NCI-H526 treated with DMSO at 0.1 percent for 48 hours (cell line): ENCODE data around the gene KCNA2.

Source experiments
- DNase-seq: peaks from one replicate; lab custom pipeline; 2025; lab: John Stamatoyannopoulos, UW

KCNA2 gene

GRCh38 chr1:110566836-110567235 lies 39.3 kb downstream of the KCNA2 start:
- no peak for DNase-seq

DNA sequence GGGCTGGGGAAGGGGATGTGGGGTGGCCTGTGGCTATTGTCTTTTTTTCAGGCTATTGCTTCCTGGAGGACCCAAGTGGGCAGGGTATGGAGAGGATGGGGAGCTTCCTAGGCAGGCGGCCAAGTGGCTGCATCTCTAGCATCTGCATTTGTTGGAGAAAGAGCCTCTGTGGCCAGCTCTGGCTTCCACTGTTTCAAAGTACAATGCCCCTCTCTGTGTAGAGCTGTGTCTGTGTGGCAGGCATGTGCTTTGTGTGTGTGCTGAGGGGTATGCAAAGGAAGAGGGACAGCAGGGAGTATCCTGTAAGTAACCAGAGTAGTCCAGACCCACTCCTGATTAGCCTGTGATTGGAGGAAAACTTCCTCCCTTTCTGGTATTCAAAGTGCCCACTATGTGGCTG lies 40.6 kb downstream of the KCNA2 start:
- no peak for DNase-seq

DNA sequence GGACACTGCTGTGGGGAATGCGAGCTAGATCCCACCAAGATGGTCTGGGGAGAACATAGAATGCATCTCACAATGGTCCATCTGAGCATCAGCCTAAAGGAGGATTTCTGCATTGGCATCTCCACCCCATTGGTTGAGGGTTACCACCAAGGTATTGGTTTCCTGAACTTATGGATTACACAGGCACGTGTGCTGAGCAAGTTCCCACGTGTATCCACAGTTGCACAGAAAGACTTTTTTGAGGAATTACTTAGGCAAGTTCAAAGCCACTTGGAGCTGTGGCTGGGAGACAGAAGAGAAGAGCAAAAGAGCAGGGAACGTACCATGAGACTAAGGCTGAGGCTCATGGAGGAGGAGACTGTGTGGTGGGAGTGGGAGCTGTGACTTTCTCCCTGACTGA lies 43.1 kb downstream of the KCNA2 start:
- no peak for DNase-seq

GRCh38 chr1:110561596-110561995 lies 44.6 kb downstream of the KCNA2 start:
- no peak for DNase-seq

DNA sequence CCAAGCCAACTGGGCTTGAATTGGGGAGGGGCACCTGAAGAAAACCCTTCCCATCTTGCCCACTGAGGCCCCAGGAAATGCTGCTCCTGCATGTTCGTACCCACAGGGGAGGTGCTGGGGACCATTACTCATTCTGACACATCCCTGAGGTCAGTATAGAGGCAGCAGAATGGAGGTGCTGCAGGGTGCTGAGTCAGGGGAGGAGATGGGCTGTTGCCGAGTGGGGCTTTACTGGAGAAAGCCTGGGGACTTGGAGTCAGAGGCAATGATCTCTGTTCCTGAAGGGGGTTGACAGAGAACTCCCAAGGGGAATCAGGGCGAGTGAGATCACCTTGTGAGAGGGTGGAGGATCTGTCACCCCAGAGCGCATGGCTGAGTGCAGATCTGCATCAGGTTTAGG lies 47.0 kb downstream of the KCNA2 start:
- no peak for DNase-seq

GRCh38 chr1:110557481-110557880 lies 48.7 kb downstream of the KCNA2 start:
- DNase-seq: no peak

DNA sequence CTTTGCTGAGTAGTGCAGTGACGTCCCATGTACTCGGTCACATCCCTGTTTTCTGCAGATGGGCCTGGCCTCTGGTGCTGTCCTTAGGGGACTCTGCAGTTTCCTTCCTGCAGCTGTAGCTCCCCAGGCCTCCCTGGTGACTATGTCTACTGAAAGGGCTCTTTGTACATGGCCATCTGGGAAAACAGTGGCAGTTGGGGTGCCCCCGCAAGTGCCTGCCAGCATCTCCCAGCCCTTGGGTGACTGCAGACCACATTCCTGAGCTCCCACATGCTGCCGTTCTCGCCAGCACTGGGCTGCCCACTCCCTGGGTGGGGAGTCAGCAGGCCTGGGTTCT lies 49.7 kb downstream of the KCNA2 start:
- no peak for DNase-seq

GRCh38 chr1:110555807-110556470 lies 50.2 kb downstream of the KCNA2 start:
- DNase-seq: no peak

DNA sequence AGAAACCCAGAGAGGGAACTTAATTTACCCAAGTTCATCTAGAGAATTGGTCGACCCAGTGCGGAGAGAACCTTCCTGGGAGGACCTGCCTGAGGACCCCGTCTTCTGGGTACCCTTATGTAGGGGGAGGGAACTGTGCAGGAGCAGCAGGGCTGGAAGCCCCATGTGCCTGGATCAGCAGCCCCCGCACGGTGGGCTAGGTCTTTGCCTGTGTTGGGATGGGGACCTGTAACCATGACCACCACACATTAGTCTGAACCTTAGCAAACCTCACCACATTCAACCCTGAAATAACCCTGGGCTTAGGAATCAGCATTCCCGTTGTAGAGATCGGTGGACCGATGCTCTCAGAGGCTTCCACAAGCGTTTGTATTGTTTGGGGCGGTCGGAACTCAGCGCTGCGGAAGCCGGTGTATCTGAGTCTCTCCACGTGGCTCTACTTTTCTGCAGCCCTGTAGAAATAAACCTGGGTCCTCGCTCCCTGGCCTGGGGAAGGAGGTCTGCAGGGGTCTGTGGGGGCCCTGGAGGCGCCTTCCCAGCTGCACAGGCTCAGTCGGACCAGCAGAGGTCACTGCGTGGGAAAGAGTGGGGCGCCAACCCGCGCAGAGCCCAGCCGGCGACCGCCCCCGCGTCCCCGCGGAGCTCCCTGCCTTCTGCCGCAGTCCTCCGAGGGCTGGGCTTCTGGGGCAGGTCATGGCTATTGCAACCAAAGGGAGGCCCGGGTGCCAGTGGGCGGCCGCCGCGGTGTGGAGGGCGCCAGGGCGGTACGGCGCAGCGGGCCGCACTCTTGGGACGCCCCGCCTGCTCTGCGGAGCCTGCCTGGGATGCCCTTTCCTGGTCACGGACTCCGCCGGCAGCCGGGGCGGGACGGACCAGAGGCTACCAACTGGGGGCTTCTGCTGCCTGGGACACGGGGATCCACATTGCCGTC lies 51.0 kb downstream of the KCNA2 start:
- peak; percentile 18 for DNase-seq

DNA sequence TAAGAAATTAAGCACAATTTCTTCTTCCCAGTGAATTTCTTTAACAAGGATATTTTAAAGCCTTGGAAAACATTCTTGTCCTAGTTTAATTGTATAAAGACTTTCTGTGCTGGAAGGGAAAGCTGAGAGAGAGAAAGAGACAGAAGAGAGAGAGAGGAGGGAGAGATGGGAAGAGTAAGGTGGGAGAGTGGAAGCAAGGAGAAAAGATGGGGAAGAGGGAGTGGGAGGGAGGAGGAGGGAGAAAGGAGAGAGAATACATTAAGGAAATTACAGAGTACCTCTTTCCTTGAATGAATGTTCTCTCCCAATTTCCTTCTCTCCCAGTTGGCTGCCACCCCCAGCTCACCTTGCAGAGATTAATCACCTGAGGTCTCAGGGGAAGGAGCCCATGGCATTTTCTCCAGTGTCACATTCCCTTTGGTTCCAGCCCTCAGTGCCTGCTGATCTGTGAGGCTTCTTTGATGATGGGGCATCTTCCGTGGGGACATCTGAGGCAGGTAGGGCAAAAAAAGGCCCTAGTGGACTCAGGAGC lies 54.8 kb downstream of the KCNA2 start:
- DNase-seq: no peak

DNA sequence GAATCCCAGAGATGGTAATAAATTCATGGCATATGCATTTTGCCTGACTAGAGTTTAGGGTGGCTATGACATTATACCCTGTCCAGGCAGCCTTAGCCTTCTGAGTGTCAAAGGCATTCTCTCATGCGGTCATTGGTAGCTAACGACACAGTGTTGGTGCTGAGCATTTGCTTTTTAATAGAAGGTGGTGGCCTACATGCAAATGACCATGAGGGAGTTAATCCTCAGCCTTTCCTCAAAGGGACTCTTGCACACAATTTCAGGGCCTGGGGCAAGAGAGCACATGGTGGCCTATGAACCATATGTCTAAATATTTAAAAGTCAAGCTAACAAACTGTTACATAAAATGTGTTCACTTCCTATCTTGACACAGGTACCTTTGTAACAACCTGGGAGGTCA lies 56.3 kb downstream of the KCNA2 start:
- DNase-seq: no peak

- DNase-seq: peak; percentile 13
Observed at GRCh38 chr1:110548381-110548780, 57.8 kb downstream of the KCNA2 start.

- DNase-seq: no peak
Observed at GRCh38 chr1:110547017-110547416, 59.1 kb downstream of the KCNA2 start.

DNA sequence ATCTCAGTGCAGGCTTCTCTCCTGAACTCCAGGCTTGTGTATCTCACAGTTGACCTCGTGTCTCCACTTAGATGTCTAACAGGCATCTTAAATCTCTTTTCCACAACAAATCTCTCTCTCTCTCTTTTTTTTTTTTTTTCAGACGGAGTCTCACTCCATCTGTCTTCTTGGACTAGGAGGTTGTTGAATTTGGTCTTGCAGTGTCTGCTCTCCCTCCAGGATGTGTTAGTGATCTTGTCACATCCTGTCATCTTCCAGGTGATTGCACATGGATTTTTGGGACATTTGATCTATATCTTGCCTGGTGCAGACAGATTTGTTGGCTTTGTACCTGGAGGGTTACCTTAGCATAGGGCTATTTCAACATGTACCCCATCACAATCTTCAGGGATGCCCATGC lies 60.7 kb downstream of the KCNA2 start:
- DNase-seq: no peak

- DNase-seq: no peak
Observed at GRCh38 chr1:110544753-110545152, 61.4 kb downstream of the KCNA2 start.
